SK-N-MC (cell line): Measurements from ENCODE around the gene DDIAS.

Source experiments
- EZH2 ChIP-seq: fragments of 200-600 bp; sonication (generic); IDR thresholded peaks from one replicate; pipeline ENCODE4 v1.6.1; 2017; ENCODE audit warnings: antibody characterized with exemption
- POLR2AphosphoS5 ChIP-seq: IDR thresholded peaks from 2 replicates; pipeline ENCODE4 v1.6.1; 2012; ENCODE audit warnings: mild to moderate bottlenecking, low read depth, low read length, borderline replicate concordance

DNA sequence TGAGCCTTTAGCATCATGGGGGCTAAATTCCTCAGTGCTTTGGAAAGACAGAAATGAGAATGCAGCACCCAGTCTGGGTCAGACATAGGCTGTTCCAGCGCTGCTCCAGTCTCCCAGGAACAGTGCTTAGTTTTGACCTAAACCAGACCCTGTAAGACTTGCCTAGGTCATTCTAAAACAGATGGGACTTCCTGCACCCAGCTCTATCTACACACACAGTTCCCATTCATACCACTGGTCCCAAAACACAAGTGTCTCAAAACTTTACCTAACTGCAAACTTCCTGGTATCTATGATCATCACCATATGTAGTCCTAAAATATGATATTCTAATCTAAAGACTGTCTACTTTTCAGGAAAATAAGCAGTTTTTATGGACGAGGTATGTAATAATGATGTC is 39.2 kb upstream of the DDIAS start:
- TF ChIP-seq EZH2 (no peak), POLR2AphosphoS5 (no peak)
